ENCODE measurements around the gene ZBTB4. TPM values are rescaled to one million over a fixed set of nuclear protein-coding genes. Genes with fewer than 3 reads are reported as not detected.

The ZBTB4 gene
- total RNA-seq, 1 experiment from 2014 or later, result 26.3 TPM

DNA sequence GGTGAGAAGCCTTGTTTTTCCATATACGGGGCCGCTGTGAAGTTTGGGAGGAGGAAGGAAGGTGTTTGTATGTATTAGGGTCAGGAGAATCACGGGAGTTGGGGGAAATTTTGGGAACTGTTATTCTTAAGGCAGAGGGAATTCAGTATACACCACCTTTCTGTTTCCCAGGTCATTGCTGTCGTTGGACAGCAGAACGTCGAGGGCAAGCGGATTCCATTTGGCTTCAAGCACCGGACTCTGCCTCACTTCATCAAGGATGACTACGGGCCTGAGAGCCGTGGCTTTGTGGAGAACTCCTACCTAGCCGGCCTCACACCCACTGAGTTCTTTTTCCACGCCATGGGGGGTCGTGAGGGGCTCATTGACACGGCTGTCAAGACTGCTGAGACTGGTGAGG, 22.3 kb upstream of the ZBTB4 start:
- Mint-ChIP-seq H3K36me3 (ENCODE audit: insufficient read depth, unreplicated experiment) (peaks cover 95% of the 10 kb centered on the region), H3K9me3 (ENCODE audit: unreplicated experiment) (no peaks in the 10 kb centered on the region), H3K27ac (ENCODE audit: low read depth, unreplicated experiment) (no peak overlapping the region), H3K27me3 (ENCODE audit: insufficient read depth, unreplicated experiment) (no peaks in the 10 kb centered on the region), H3K4me1 (ENCODE audit: insufficient read depth, unreplicated experiment) (no peaks in the 10 kb centered on the region), H3K4me3 (ENCODE audit: unreplicated experiment) (no peak overlapping the region)
- POLR2A ChIA-PET, result no interaction called here
- intact Hi-C loops (cut with micrococcal nuclease), result no loop called here
- CTCF ChIA-PET, result interaction anchor here (0.7 kb wide), 1 partner anchor 14 kb away, joined by 3 read pairs; no protein-coding TSS in a partner anchor
- TF ChIP-seq, protein P1, sequence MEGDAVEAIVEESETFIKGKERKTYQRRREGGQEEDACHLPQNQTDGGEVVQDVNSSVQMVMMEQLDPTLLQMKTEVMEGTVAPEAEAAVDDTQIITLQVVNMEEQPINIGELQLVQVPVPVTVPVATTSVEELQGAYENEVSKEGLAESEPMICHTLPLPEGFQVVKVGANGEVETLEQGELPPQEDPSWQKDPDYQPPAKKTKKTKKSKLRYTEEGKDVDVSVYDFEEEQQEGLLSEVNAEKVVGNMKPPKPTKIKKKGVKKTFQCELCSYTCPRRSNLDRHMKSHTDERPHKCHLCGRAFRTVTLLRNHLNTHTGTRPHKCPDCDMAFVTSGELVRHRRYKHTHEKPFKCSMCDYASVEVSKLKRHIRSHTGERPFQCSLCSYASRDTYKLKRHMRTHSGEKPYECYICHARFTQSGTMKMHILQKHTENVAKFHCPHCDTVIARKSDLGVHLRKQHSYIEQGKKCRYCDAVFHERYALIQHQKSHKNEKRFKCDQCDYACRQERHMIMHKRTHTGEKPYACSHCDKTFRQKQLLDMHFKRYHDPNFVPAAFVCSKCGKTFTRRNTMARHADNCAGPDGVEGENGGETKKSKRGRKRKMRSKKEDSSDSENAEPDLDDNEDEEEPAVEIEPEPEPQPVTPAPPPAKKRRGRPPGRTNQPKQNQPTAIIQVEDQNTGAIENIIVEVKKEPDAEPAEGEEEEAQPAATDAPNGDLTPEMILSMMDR (IDR thresholded peaks at IDR 0.05; ENCODE audit: unreplicated experiment), result no peak
- BruUV-seq (replicated peaks), result no TSS peak
- no peak for DNase-seq (ENCODE audit: unreplicated experiment)

DNA sequence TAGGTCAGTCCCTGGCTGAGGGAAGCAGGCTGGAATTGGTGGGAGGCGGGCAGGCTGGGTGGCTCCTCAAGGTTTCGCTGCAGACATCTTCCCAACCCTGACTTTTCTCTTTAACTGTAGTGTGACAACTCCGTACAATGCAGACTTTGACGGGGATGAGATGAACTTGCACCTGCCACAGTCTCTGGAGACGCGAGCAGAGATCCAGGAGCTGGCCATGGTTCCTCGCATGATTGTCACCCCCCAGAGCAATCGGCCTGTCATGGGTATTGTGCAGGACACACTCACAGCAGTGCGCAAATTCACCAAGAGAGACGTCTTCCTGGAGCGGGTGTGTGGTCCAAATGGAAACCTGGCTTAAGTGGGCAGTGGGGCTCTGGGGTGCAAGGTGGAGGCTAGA, 19.7 kb upstream of the ZBTB4 start:
- H3K27me3 Mint-ChIP-seq (ENCODE audit: insufficient read depth, unreplicated experiment), result no peaks in the 10 kb centered on the region
- peaks cover under 1% of the 10 kb centered on the region for H3K4me1 Mint-ChIP-seq (ENCODE audit: insufficient read depth, unreplicated experiment)
- H3K4me3 Mint-ChIP-seq (ENCODE audit: unreplicated experiment), result no peak overlapping the region
- DNase-seq (ENCODE audit: unreplicated experiment), result no peak
- intact Hi-C loops (cut with micrococcal nuclease), result no loop called here
- CTCF ChIA-PET, result interaction anchor here (0.6 kb wide), 1 partner anchor 720 kb away, joined by 3 read pairs; no protein-coding TSS in a partner anchor
- no peaks in the 10 kb centered on the region for H3K9me3 Mint-ChIP-seq (ENCODE audit: unreplicated experiment)
- H3K36me3 Mint-ChIP-seq (ENCODE audit: insufficient read depth, unreplicated experiment), result peaks cover 83% of the 10 kb centered on the region
- no peak overlapping the region for H3K27ac Mint-ChIP-seq (ENCODE audit: low read depth, unreplicated experiment)
- no TSS peak for BruUV-seq (replicated peaks)
- POLR2A ChIA-PET, result interaction anchor here (0.6 kb wide), 1 partner anchor 60 kb away, joined by 3 read pairs; the partner anchor contains the start of gene FGF11
- TF ChIP-seq, protein P1 (IDR thresholded peaks at IDR 0.05; ENCODE audit: unreplicated experiment), result no peak

DNA sequence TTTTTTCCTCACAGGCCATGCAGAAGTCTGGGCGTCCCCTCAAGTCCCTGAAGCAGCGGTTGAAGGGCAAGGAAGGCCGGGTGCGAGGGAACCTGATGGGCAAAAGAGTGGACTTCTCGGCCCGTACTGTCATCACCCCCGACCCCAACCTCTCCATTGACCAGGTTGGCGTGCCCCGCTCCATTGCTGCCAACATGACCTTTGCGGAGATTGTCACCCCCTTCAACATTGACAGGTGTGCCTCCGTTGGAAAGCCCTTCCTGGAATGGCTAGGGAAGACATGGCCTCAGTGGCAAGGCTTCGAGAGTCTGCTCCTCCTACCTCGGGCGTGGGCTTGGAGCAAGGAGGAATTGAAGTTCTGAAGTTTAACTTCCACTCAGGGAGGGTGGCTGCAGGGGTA, 18.2 kb upstream of the ZBTB4 start:
- TF ChIP-seq, protein P1 (IDR thresholded peaks at IDR 0.05; ENCODE audit: unreplicated experiment), result no peak
- Mint-ChIP-seq H3K4me3 (ENCODE audit: unreplicated experiment) (no peak overlapping the region), H3K9me3 (ENCODE audit: unreplicated experiment) (no peaks in the 10 kb centered on the region), H3K36me3 (ENCODE audit: insufficient read depth, unreplicated experiment) (peaks cover 85% of the 10 kb centered on the region), H3K27ac (ENCODE audit: low read depth, unreplicated experiment) (no peak overlapping the region), H3K4me1 (ENCODE audit: insufficient read depth, unreplicated experiment) (peaks cover 15% of the 10 kb centered on the region), H3K27me3 (ENCODE audit: insufficient read depth, unreplicated experiment) (no peaks in the 10 kb centered on the region)
- no peak for DNase-seq (ENCODE audit: unreplicated experiment)
- intact Hi-C loops (cut with micrococcal nuclease), result no loop called here
- CTCF ChIA-PET, result interaction anchor here (0.6 to 1.6 kb wide), 4 partner anchors 12 to 189 kb away, joined by 3 to 5 read pairs (median 4); partner anchors contain the start of gene TP53
- BruUV-seq (replicated peaks), result no TSS peak
- POLR2A ChIA-PET, result interaction anchor here (3.8 kb wide), 1 partner anchor 12 kb away, joined by 11 read pairs; no protein-coding TSS in a partner anchor

DNA sequence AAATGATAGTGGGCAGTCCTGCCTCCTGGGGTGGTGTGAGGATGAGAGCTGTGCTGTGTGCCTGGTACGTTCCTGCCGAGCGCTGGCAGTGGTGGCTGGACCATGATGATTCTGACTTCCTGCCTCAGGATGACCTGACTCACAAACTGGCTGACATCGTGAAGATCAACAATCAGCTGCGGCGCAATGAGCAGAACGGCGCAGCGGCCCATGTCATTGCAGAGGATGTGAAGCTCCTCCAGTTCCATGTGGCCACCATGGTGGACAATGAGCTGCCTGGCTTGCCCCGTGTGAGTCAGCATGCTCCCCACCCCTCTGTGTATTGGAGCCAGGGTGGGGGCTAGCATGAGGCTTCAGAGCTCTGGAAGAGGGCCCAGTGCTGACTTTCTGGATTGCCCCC, 17.8 kb upstream of the ZBTB4 start:
- BruUV-seq (replicated peaks), result no TSS peak
- intact Hi-C loops (cut with micrococcal nuclease), result no loop called here

More for the DNA sequence above, 17.8 kb upstream of the ZBTB4 start:
- Mint-ChIP-seq H3K27ac (ENCODE audit: low read depth, unreplicated experiment) (no peak overlapping the region), H3K4me3 (ENCODE audit: unreplicated experiment) (no peak overlapping the region), H3K9me3 (ENCODE audit: unreplicated experiment) (no peaks in the 10 kb centered on the region), H3K27me3 (ENCODE audit: insufficient read depth, unreplicated experiment) (no peaks in the 10 kb centered on the region), H3K4me1 (ENCODE audit: insufficient read depth, unreplicated experiment) (peaks cover 16% of the 10 kb centered on the region), H3K36me3 (ENCODE audit: insufficient read depth, unreplicated experiment) (peaks cover 86% of the 10 kb centered on the region)
- CTCF ChIA-PET, result interaction anchor here (0.6 to 1.6 kb wide), 3 partner anchors 11 to 190 kb away, joined by 3 to 5 read pairs (median 4); partner anchors contain the start of gene TP53
- DNase-seq (ENCODE audit: unreplicated experiment), result no peak
- TF ChIP-seq, protein P1 (IDR thresholded peaks at IDR 0.05; ENCODE audit: unreplicated experiment), result no peak
- POLR2A ChIA-PET, result interaction anchor here (3.8 kb wide), 1 partner anchor 11 kb away, joined by 11 read pairs; no protein-coding TSS in a partner anchor

Measured in MCF 10A (cell line).